DOHH2 (cell line): Measurements from ENCODE around the gene ELP4.

Experiments
- H3F3A ChIP-seq: fragments of 200-600 bp; sonication (generic), shearing (Covaris generic); 2 replicates; pipeline ENCODE4 v1.6.0; 2016; ENCODE audit warnings: antibody characterized with exemption, mild to moderate bottlenecking; ENCODE audit not compliant: control insufficient read depth, insufficient read depth
- H3K27ac ChIP-seq: fragments of 200-600 bp; sonication (generic); 2 replicates; pipeline ENCODE4 v1.5.1; 2014; ENCODE audit warnings: low read depth, mild to moderate bottlenecking, low read length, moderate library complexity
- H3K27me3 ChIP-seq: fragments of 200-600 bp; sonication (generic); 2 replicates; pipeline ENCODE4 v1.6.1; 2014; ENCODE audit warnings: mild to moderate bottlenecking, low read length, mixed read lengths; ENCODE audit not compliant: control insufficient read depth
- H3K36me3 ChIP-seq: fragments of 200-600 bp; sonication (generic); 2 replicates; pipeline ENCODE4 v1.6.1; 2014; ENCODE audit warnings: mild to moderate bottlenecking, low read length, moderate library complexity, mixed read lengths; ENCODE audit not compliant: control insufficient read depth
- H3K4me1 ChIP-seq: fragments of 200-600 bp; sonication (generic); 2 replicates; pipeline ENCODE4 v1.6.1; 2014; ENCODE audit warnings: mild to moderate bottlenecking, low read length, mixed read lengths; ENCODE audit not compliant: control insufficient read depth
- H3K4me2 ChIP-seq: fragments of 200-600 bp; sonication (generic); 2 replicates; pipeline ENCODE4 v1.6.0; 2014; ENCODE audit warnings: mild to moderate bottlenecking, low read length, moderate library complexity
- H3K4me3 ChIP-seq: fragments of 200-600 bp; sonication (generic); 2 replicates; pipeline ENCODE4 v1.5.1; 2014; ENCODE audit warnings: mild to moderate bottlenecking, low read length, mixed read lengths
- H3K79me2 ChIP-seq: fragments of 200-600 bp; sonication (generic); 2 replicates; pipeline ENCODE4 v1.6.1; 2014; ENCODE audit warnings: mild to moderate bottlenecking, low read length, mixed read lengths; ENCODE audit not compliant: control insufficient read depth
- H3K9me2 ChIP-seq: fragments of 200-600 bp; sonication (generic); replicated peaks from 2 replicates; pipeline ENCODE4 v1.6.1; 2014; ENCODE audit warnings: mild to moderate bottlenecking, low read length, mixed read lengths; ENCODE audit not compliant: control insufficient read depth
- H3K9me3 ChIP-seq: fragments of 200-600 bp; sonication (generic); 2 replicates; pipeline ENCODE4 v1.6.1; 2014; ENCODE audit warnings: antibody characterized with exemption, low read length, mixed read lengths; ENCODE audit not compliant: control insufficient read depth, insufficient read depth
- H4K20me1 ChIP-seq: fragments of 200-600 bp; sonication (generic); 2 replicates; pipeline ENCODE4 v1.6.0; 2014; ENCODE audit warnings: low read depth, mild to moderate bottlenecking, antibody characterized with exemption, low read length, moderate library complexity; ENCODE audit not compliant: control insufficient read depth, insufficient read depth
- CTCF ChIP-seq: fragments of 200-600 bp; sonication (generic); IDR thresholded peaks from one replicate; pipeline ENCODE4 v1.5.1; 2014; ENCODE audit warnings: antibody characterized with exemption, mild to moderate bottlenecking, low read depth, low read length; ENCODE audit not compliant: poor library complexity, severe bottlenecking
- EZH2phosphoT487 ChIP-seq: fragments of 200-600 bp; sonication (generic); IDR thresholded peaks from 2 replicates; pipeline ENCODE4 v1.6.1; 2017; ENCODE audit warnings: borderline replicate concordance, mild to moderate bottlenecking, antibody characterized with exemption, low read length, moderate library complexity, mixed read lengths

ELP4 gene

GRCh38 chr11:31779374-31779791 is 269.8 kb downstream of the ELP4 start:
- Histone ChIP-seq H3K4me2 (no peak overlapping the region), H3K4me1 (no peaks in the 10 kb centered on the region), H3K79me2 (no peaks in the 10 kb centered on the region), H3K9me2 (no peaks in the 10 kb centered on the region), H3K27ac (no peak overlapping the region), H3K4me3 (no peak overlapping the region), H3K36me3 (no peaks in the 10 kb centered on the region), H3K9me3 (no peaks in the 10 kb centered on the region), H3K27me3 (no peaks in the 10 kb centered on the region), H3F3A (no peaks in the 10 kb centered on the region), H4K20me1 (no peaks in the 10 kb centered on the region)
- TF ChIP-seq CTCF (no peak), EZH2phosphoT487 (no peak)

GRCh38 chr11:31780078-31780477 is 270.5 kb downstream of the ELP4 start:
- no peaks in the 10 kb centered on the region for H3K9me2 ChIP-seq
- no peak for TF ChIP-seq CTCF
- TF ChIP-seq EZH2phosphoT487, result no peak
- H3K9me3 ChIP-seq, result no peaks in the 10 kb centered on the region
- H3K36me3 ChIP-seq, result no peaks in the 10 kb centered on the region
- H4K20me1 ChIP-seq, result no peaks in the 10 kb centered on the region
- no peaks in the 10 kb centered on the region for H3K79me2 ChIP-seq
- no peaks in the 10 kb centered on the region for H3K4me1 ChIP-seq
- no peaks in the 10 kb centered on the region for H3K27me3 ChIP-seq
- H3K27ac ChIP-seq, result no peak overlapping the region
- no peak overlapping the region for H3K4me3 ChIP-seq
- no peaks in the 10 kb centered on the region for H3F3A ChIP-seq
- H3K4me2 ChIP-seq, result no peak overlapping the region

GRCh38 chr11:31780480-31780971 is 271.0 kb downstream of the ELP4 start:
- Histone ChIP-seq H3K27ac (no peak overlapping the region), H3K36me3 (no peaks in the 10 kb centered on the region)

More at GRCh38 chr11:31780480-31780971, 271.0 kb downstream of the ELP4 start:
- Histone ChIP-seq H3K4me3 (no peak overlapping the region), H3K4me1 (no peaks in the 10 kb centered on the region), H3K9me2 (no peaks in the 10 kb centered on the region), H3K79me2 (no peaks in the 10 kb centered on the region), H3F3A (no peaks in the 10 kb centered on the region), H4K20me1 (no peaks in the 10 kb centered on the region), H3K4me2 (no peak overlapping the region), H3K9me3 (no peaks in the 10 kb centered on the region), H3K27me3 (no peaks in the 10 kb centered on the region)
- no peak for TF ChIP-seq EZH2phosphoT487
- no peak for TF ChIP-seq CTCF
